HepG2 (cell line): ENCODE measurements around the gene PIMREG. TPM values are rescaled to one million over a fixed set of nuclear protein-coding genes. Genes with fewer than 3 reads are reported as not detected.

Experiments
- ATAC-seq: fragments of 200-7000 bp; cut with Tn5 transposase; 3 replicates; pipeline ENCODE4 v1.9.1; 2020; ENCODE audit warnings: mild to moderate bottlenecking, moderate library complexity
- BruUV-seq: library from RNA; stranded (reverse); fragments of 400-500 nt; replicated peaks from 2 replicates; lab custom pipeline; 2021; lab: Mats Ljungman, UMichigan
- CTCF ChIA-PET: fragments of 300-600 bp; formaldehyde crosslinking; extraction: SDS; loops from one replicate; lab custom pipeline; 2021; ENCODE audit warnings: low total read pairs, inconsistent platforms, low intra/inter-chr PET ratio; lab: Yijun Ruan, JAX
- POLR2A ChIA-PET: fragments of 350-600 bp; sonication (Branson Sonifier 250); formaldehyde crosslinking; loops from one replicate; lab custom pipeline; 2020; ENCODE audit warnings: antibody characterized with exemption, inconsistent platforms; lab: Yijun Ruan, JAX
- DNase-seq: peaks from one replicate; pipeline ENCODE4 v3.0.0-alpha.2; 2015; ENCODE audit warnings: low spot score
- FAIRE-seq: peaks from 3 replicates; lab custom pipeline; 2011; peaks lifted over from hg19 to GRCh38; lab: Jason Lieb, UNC
- H2AFZ ChIP-seq: one replicate; pipeline ENCODE4 v1.6.1; 2011; ENCODE audit warnings: low read length, inconsistent platforms
- H3K27ac ChIP-seq: fragments of 300-600 bp; 3 replicates; pipeline ENCODE4 v1.8.0; 2011; ENCODE audit warnings: mixed run types, mild to moderate bottlenecking, mixed read lengths, low read length, inconsistent platforms; ENCODE audit not compliant: insufficient read depth; ENCODE audit errors: extremely low read length
- H3K27me3 ChIP-seq, 2 experiments: fragments of 200-600 bp in 1 of 2; 2 replicates in 1 of 2; 3 replicates in 1 of 2; pipeline versions ENCODE4 v1.6.0 to v1.8.0; 2011; ENCODE audit warnings: low read length in 2 of 2, mild to moderate bottlenecking in 2 of 2, moderate library complexity in 2 of 2, inconsistent platforms in 1 of 2; ENCODE audit not compliant: insufficient read depth in 2 of 2, control insufficient read depth in 1 of 2
- H3K36me3 ChIP-seq, 2 experiments: fragments of 200-600 bp in 1 of 2; replicated peaks in 1 of 2; 2 replicates in 1 of 2; 3 replicates in 1 of 2; pipeline versions ENCODE4 v1.5.1 to v1.8.0; 2011; ENCODE audit warnings: low read length in 2 of 2, inconsistent platforms in 1 of 2; ENCODE audit not compliant: insufficient read depth in 2 of 2, control insufficient read depth in 1 of 2
- H3K4me1 ChIP-seq: 2 replicates; pipeline ENCODE4 v1.5.1; 2012; ENCODE audit warnings: low read length, inconsistent platforms; ENCODE audit not compliant: insufficient read depth
- H3K4me2 ChIP-seq: 2 replicates; pipeline ENCODE4 v1.6.0; 2011; ENCODE audit warnings: low read depth, low read length, inconsistent platforms
- H3K4me3 ChIP-seq, 3 experiments: fragments of 200-600 bp in 1 of 3; sonication (generic), shearing (Covaris generic) in 1 of 3; replicated peaks in 1 of 3; 2 replicates each; pipeline ENCODE4 v1.5.1; 2011 to 2016; ENCODE audit warnings: low read length in 3 of 3, inconsistent platforms in 2 of 3, low read depth in 2 of 3, mild to moderate bottlenecking in 2 of 3, control low read depth in 1 of 3, mixed read lengths in 1 of 3; ENCODE audit not compliant: insufficient read depth in 1 of 3
- H3K79me2 ChIP-seq: one replicate; pipeline ENCODE4 v1.6.1; 2011; ENCODE audit warnings: low read length, inconsistent platforms; ENCODE audit not compliant: insufficient read depth
- H3K9ac ChIP-seq: 2 replicates; pipeline ENCODE4 v1.6.0; 2011; ENCODE audit warnings: mild to moderate bottlenecking, low read depth, low read length, inconsistent platforms; ENCODE audit not compliant: insufficient read depth
- H3K9me3 ChIP-seq: 2 replicates; pipeline ENCODE4 v1.5.1; 2012; ENCODE audit warnings: mild to moderate bottlenecking, low read length
- H4K20me1 ChIP-seq: 2 replicates; pipeline ENCODE4 v1.6.0; 2011; ENCODE audit warnings: inconsistent platforms, mild to moderate bottlenecking, low read length, moderate library complexity; ENCODE audit not compliant: insufficient read depth
- BHLHE40 ChIP-seq: IDR thresholded peaks from 2 replicates; pipeline ENCODE4 v1.6.1; 2011; ENCODE audit warnings: low read length, improper control_type of control experiment
- CHCHD3 ChIP-seq: sonication (generic); formaldehyde crosslinking; IDR thresholded peaks from 2 replicates; pipeline ENCODE4 v1.8.0; 2022; ENCODE audit warnings: mild to moderate bottlenecking, missing genetic modification reagents, moderate library complexity
- ETV5 ChIP-seq: IDR thresholded peaks from 2 replicates; pipeline ENCODE4 v1.6.1; 2018; ENCODE audit warnings: missing biosample characterization, missing genetic modification reagents, inconsistent platforms, borderline replicate concordance
- GABPB1 ChIP-seq: IDR thresholded peaks from 2 replicates; pipeline ENCODE4 v1.6.1; 2016; ENCODE audit warnings: mild to moderate bottlenecking, missing genetic modification reagents, moderate library complexity, missing compliant biosample characterization
- HDAC1 ChIP-seq: sonication (generic); formaldehyde crosslinking; IDR thresholded peaks from 2 replicates; pipeline ENCODE4 v1.5.1; 2020; ENCODE audit warnings: mild to moderate bottlenecking, missing genetic modification reagents
- KDM2A ChIP-seq: sonication (generic); formaldehyde crosslinking; IDR thresholded peaks from 2 replicates; pipeline ENCODE4 v1.4.0; 2020; ENCODE audit warnings: low read depth, missing genetic modification reagents, borderline replicate concordance
- KDM5B ChIP-seq: sonication (generic); formaldehyde crosslinking; IDR thresholded peaks from 2 replicates; pipeline ENCODE4 v1.4.0; 2020; ENCODE audit warnings: missing genetic modification reagents, mild to moderate bottlenecking, borderline replicate concordance
- KLF11 ChIP-seq: IDR thresholded peaks from 2 replicates; pipeline ENCODE4 v1.6.1; 2016; ENCODE audit warnings: missing compliant biosample characterization
- MBNL3 ChIP-seq: fragments of 250-450 bp; sonication (Bioruptor Pico); conservative IDR thresholded peaks from 2 replicates; pipeline ENCODE4 v1.8.0; 2022; ENCODE audit warnings: mild to moderate bottlenecking, inconsistent platforms
- NFATC3 ChIP-seq: sonication (generic); formaldehyde crosslinking; IDR thresholded peaks from 2 replicates; pipeline ENCODE4 v1.5.1; 2020; ENCODE audit warnings: mild to moderate bottlenecking, missing genetic modification reagents
- NR2C2 ChIP-seq: sonication (generic); formaldehyde crosslinking; IDR thresholded peaks from 2 replicates; pipeline ENCODE4 v1.4.0; 2020; ENCODE audit warnings: missing genetic modification reagents, mild to moderate bottlenecking, moderate library complexity, borderline replicate concordance
- NR2F6 ChIP-seq, 2 experiments: IDR thresholded peaks; 2 replicates each; pipeline ENCODE4 v1.6.1; 2016; ENCODE audit warnings: antibody characterized with exemption in 1 of 2, mild to moderate bottlenecking in 1 of 2
- RBM22 ChIP-seq: fragments of 200-400 bp; formaldehyde crosslinking; optimal IDR thresholded peaks from 2 replicates; pipeline ENCODE3; 2017; ENCODE audit warnings: mild to moderate bottlenecking, low read length, moderate library complexity
- SALL1 ChIP-seq: sonication (generic); formaldehyde crosslinking; IDR thresholded peaks from 2 replicates; pipeline ENCODE4 v1.8.0; 2022; ENCODE audit warnings: mild to moderate bottlenecking, missing genetic modification reagents
- SRSF4 ChIP-seq: fragments of 200-400 bp; formaldehyde crosslinking; IDR thresholded peaks from one replicate; pipeline ENCODE4 v1.6.1; 2018; ENCODE audit warnings: mild to moderate bottlenecking, low read depth, low read length, moderate library complexity; ENCODE audit not compliant: poor library complexity, severe bottlenecking
- STAG1 ChIP-seq: sonication (generic); formaldehyde crosslinking; IDR thresholded peaks from 2 replicates; pipeline ENCODE4 v1.4.0; 2020; ENCODE audit warnings: missing genetic modification reagents
- ZNF562 ChIP-seq: sonication (generic); formaldehyde crosslinking; IDR thresholded peaks from 2 replicates; pipeline ENCODE4 v1.8.0; 2022; ENCODE audit warnings: missing genetic modification reagents, borderline replicate concordance
- ZNF629 ChIP-seq: sonication (generic); formaldehyde crosslinking; conservative IDR thresholded peaks from 2 replicates; pipeline ENCODE4 v1.5.0; 2020; ENCODE audit warnings: missing genetic modification reagents
- ZNF776 ChIP-seq: sonication (generic); formaldehyde crosslinking; IDR thresholded peaks from 2 replicates; pipeline ENCODE4 v1.4.0; 2020; ENCODE audit warnings: mild to moderate bottlenecking, missing genetic modification reagents
- WGBS: methylation state at CpG from one replicate; pipeline ENCODE4 v1.1.6; 2017; ENCODE audit warnings: low lambda C conversion rate; 5-methylcytosine and 5-hydroxymethylcytosine counted together
- in situ Hi-C: cut with HindIII; loops from 2 replicates; pipeline ENCODE4 v1.10.0; 2017; ENCODE audit warnings: low pct_unique_long_range_greater_than_20kb; ENCODE audit not compliant: extremely low pct_ligation_motif_present
- intact Hi-C: fragments of 100-400 bp; cut with micrococcal nuclease; formaldehyde crosslinking; loops from one replicate; pipeline ENCODE4 v1.10.0; 2022; ENCODE audit not compliant: unreplicated experiment
- polyA plus RNA-seq, 8 experiments: library from polyadenylated mRNA; depleted of rRNA in 3 of 8; stranded (reverse) in 7 of 8; unstranded in 1 of 8; fragments of >200 nt; fragmentation: Illumina TruSeq in 4 of 8; extraction: Trizol in 4 of 8; gene quantifications; 2 replicates each; pipeline versions ENCODE4 v1.2.1 to v1.2.3, GENCODE V29; 2011 to 2016; ENCODE audit warnings: low read depth in 4 of 8, missing spikeins in 1 of 8, mixed read lengths in 1 of 8; ENCODE audit not compliant: insufficient read depth in 1 of 8
- total RNA-seq, 5 experiments: library from RNA; depleted of rRNA; stranded (reverse); fragments of >200 nt; fragmentation: Illumina TruSeq; extraction: Trizol; gene quantifications; 2 replicates each; pipeline ENCODE4 v1.2.3, GENCODE V29; 2016; ENCODE audit warnings: low read depth in 1 of 5
- TF ChIP-seq, protein P1 (sequence below): sonication (generic); formaldehyde crosslinking; IDR thresholded peaks from 2 replicates; pipeline ENCODE4 v1.5.1; 2020; ENCODE audit warnings: mild to moderate bottlenecking, missing genetic modification reagents, moderate library complexity

The PIMREG gene
- total and polyA plus RNA-seq, 2 of the 13 experiments (the other 11 are each of a cell fraction or from before 2014, with no cell fraction given), result 15.6 to 30.3 TPM

- peak; percentile 75 for FAIRE-seq
- POLR2A ChIA-PET, result no interaction called here
- in situ Hi-C loops, result loop anchor here (5.0 to 25.0 kb wide), 2 partner anchors 710 to 835 kb away; no protein-coding TSS in a partner anchor
- TF ChIP-seq BHLHE40 (0 out of 2 replicates have a peak, but pooled peaks have one; percentile 6), NR2F6 (IDR thresholded peaks at IDR 0.05) (peak; percentile 50; the same call in 1 of the 2 replicates), NR2F6 (CRISPR knock-in tag; IDR thresholded peaks at IDR 0.05) (peak; percentile 61; the same call in 1 of the 2 replicates), ZNF776 (CRISPR knock-in tag) (no peak), GABPB1 (peak; percentile 51), KDM2A (peak; percentile 51; the same call in 1 of the 2 replicates), RBM22 (no peak), HDAC1 (CRISPR knock-in tag) (no peak), KLF11 (no peak), STAG1 (CRISPR knock-in tag) (peak; percentile 96), KDM5B (CRISPR knock-in tag) (peak; percentile 46; the same call in 1 of the 2 replicates), NR2C2 (CRISPR knock-in tag) (peak; percentile 30; the same call in 1 of the 2 replicates), NFATC3 (0 out of 2 replicates have a peak, but pooled peaks have one; percentile 34), CHCHD3 (no peak), ZNF562 (no peak), ZNF629 (0 out of 2 replicates have a peak, but pooled peaks have one; percentile 26), MBNL3 (CRISPR knock-in tag) (no peak), SRSF4 (no peak), SALL1 (CRISPR knock-in tag) (peak; percentile 22; the same call in 1 of the 2 replicates), ETV5 (CRISPR knock-in tag) (peak; percentile 73)
- TF ChIP-seq, protein P1, sequence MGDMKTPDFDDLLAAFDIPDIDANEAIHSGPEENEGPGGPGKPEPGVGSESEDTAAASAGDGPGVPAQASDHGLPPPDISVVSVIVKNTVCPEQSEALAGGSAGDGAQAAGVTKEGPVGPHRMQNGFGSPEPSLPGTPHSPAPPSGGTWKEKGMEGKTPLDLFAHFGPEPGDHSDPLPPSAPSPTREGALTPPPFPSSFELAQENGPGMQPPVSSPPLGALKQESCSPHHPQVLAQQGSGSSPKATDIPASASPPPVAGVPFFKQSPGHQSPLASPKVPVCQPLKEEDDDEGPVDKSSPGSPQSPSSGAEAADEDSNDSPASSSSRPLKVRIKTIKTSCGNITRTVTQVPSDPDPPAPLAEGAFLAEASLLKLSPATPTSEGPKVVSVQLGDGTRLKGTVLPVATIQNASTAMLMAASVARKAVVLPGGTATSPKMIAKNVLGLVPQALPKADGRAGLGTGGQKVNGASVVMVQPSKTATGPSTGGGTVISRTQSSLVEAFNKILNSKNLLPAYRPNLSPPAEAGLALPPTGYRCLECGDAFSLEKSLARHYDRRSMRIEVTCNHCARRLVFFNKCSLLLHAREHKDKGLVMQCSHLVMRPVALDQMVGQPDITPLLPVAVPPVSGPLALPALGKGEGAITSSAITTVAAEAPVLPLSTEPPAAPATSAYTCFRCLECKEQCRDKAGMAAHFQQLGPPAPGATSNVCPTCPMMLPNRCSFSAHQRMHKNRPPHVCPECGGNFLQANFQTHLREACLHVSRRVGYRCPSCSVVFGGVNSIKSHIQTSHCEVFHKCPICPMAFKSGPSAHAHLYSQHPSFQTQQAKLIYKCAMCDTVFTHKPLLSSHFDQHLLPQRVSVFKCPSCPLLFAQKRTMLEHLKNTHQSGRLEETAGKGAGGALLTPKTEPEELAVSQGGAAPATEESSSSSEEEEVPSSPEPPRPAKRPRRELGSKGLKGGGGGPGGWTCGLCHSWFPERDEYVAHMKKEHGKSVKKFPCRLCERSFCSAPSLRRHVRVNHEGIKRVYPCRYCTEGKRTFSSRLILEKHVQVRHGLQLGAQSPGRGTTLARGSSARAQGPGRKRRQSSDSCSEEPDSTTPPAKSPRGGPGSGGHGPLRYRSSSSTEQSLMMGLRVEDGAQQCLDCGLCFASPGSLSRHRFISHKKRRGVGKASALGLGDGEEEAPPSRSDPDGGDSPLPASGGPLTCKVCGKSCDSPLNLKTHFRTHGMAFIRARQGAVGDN (CRISPR knock-in tag), result peak; percentile 32; the same call in 1 of the 2 replicates
Observed at GRCh38 chr17:6421700-6422604, 22.3 kb upstream of the PIMREG start.

More at GRCh38 chr17:6421700-6422604, 22.3 kb upstream of the PIMREG start:
- Histone ChIP-seq H3K79me2 (no peaks in the 10 kb centered on the region), H3K36me3 (no peaks in the 10 kb centered on the region), H3K4me3 (no peak overlapping the region), H4K20me1 (no peaks in the 10 kb centered on the region), H2AFZ (no peak overlapping the region), H3K9ac (no peak overlapping the region), H3K4me1 (no peaks in the 10 kb centered on the region), H3K9me3 (no peaks in the 10 kb centered on the region), H3K27me3 (peaks cover 0 to 19% of the 10 kb centered on the region in 2 experiments; a peak in 3 of 5 replicates), H3K4me2 (no peak overlapping the region), H3K27ac (no peak overlapping the region)
- ATAC-seq, result peak; percentile 85
- DNase-seq, result peak; percentile 66
- intact Hi-C loops, result loop anchor here (1.0 to 5.0 kb wide), 3 partner anchors 715 to 835 kb away; no protein-coding TSS in a partner anchor
- BruUV-seq, result no TSS peak
- CTCF ChIA-PET, result interaction anchor here (1.1 to 5.6 kb wide), 4 partner anchors 14 to 1173 kb away, joined by 3 to 56 read pairs (median 7); no protein-coding TSS in a partner anchor
- WGBS, result 42% methylated on average over 5 of the region's 13 CpGs
